ENCODE data around the gene CACNG7.

Gene CACNG7

GRCh38 chr19:53957448-53958167 is 48.5 kb downstream of the CACNG7 start:
- no peak for DNase-seq

GRCh38 chr19:53958168-53958571 is 49.1 kb downstream of the CACNG7 start:
- peak; percentile 20 for DNase-seq

GRCh38 chr19:53958823-53959757 is 50.0 kb downstream of the CACNG7 start:
- no peak for DNase-seq

GRCh38 chr19:53960187-53960586 is 51.1 kb downstream of the CACNG7 start:
- no peak for DNase-seq

- DNase-seq, result no peak
Measured at GRCh38 chr19:53960886-53961285, 51.8 kb downstream of the CACNG7 start.

GRCh38 chr19:53961523-53962356 is 52.7 kb downstream of the CACNG7 start:
- no peak for DNase-seq

GRCh38 chr19:53962887-53963431 is 53.9 kb downstream of the CACNG7 start, which contains the start of gene CACNG8:
TSS of gene CACNG8 (plus strand) at chr19:53962937.
- no peak for DNase-seq

GRCh38 chr19:53965091-53965490 is 56.0 kb downstream of the CACNG7 start:
- no peak for DNase-seq

GRCh38 chr19:53966931-53967330 is 57.9 kb downstream of the CACNG7 start:
- no peak for DNase-seq

GRCh38 chr19:53969366-53969765 is 60.3 kb downstream of the CACNG7 start:
- no peak for DNase-seq

GRCh38 chr19:53971673-53972072 is 62.6 kb downstream of the CACNG7 start:
- DNase-seq, result no peak

GRCh38 chr19:53977429-53977990 is 68.4 kb downstream of the CACNG7 start:
- DNase-seq, result peak; percentile 35

GRCh38 chr19:53977991-53978731 is 69.1 kb downstream of the CACNG7 start:
- DNase-seq, result no peak

- DNase-seq, result no peak
Measured at GRCh38 chr19:53978975-53979801, 70.1 kb downstream of the CACNG7 start.

GRCh38 chr19:53980539-53981375 is 71.7 kb downstream of the CACNG7 start:
- DNase-seq, result no peak

GRCh38 chr19:53981376-53981951 is 72.4 kb downstream of the CACNG7 start:
- no peak for DNase-seq

- no peak for DNase-seq
Measured at GRCh38 chr19:53982001-53982451, 72.9 kb downstream of the CACNG7 start.

GRCh38 chr19:53982611-53983010 is 73.5 kb downstream of the CACNG7 start:
- no peak for DNase-seq

Data from NCI-H1105 treated with DMSO at 0.1 percent for 48 hours (cell line).